GM21515 (cell line): ENCODE data around the gene ACRV1.

Experiments
- ATAC-seq: cut with Tn5 transposase; IDR thresholded peaks from one replicate; pipeline ENCODE4 v1.9.1; 2021; ENCODE audit not compliant: unreplicated experiment

Gene ACRV1

DNA sequence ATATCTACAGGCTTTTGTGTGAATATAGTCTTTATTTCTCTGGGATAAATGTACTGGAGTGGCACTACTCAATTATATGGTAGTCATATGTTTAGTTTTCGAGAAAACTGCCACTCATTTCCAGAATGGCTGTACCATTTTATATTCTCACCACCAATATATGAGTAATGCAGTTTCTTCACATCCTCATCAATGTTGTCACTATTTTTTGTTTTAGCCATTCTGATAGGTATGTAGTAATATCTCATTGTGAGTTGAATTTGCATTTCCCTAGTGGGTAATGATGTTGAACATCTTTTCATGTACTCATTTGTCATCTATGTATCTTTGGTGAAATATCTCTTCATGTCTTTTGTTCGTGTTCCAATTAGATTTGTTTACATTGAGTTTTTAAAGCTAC, 18.0 kb downstream of the ACRV1 start:
- no peak for ATAC-seq

DNA sequence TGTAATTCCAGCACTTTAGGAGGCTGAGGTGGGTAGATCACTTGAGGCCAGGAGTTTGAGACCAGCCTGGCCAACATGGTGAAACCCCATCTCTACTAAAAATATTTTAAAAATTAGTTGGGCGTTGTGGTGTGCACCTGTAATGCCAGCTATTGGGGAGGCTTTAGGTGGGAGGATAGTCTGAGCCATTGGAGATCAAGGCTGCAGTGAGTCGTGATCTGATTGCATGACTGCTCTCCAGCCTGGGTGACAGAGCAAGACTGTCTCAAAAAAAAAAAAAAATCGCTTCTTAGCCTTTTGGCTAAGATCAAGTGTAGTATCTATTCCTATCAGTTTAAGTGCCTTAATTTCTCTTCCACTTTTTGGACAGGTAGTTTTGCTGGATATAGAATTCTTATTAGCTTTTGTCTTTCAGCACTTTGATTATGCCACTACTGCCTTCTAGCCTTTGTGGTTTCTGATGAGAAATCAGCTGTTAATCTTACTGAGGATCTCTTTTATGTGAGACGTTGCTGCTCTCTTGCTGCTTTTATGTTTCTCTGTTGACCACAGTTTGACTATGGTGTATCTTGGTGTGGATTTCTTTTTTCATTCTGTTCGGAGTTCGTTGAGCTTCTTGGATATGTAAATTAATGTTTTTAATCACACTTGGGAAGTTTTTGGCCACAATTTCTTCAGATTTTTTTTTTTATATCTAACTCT, 31.0 kb downstream of the ACRV1 start:
- ATAC-seq = no peak

DNA sequence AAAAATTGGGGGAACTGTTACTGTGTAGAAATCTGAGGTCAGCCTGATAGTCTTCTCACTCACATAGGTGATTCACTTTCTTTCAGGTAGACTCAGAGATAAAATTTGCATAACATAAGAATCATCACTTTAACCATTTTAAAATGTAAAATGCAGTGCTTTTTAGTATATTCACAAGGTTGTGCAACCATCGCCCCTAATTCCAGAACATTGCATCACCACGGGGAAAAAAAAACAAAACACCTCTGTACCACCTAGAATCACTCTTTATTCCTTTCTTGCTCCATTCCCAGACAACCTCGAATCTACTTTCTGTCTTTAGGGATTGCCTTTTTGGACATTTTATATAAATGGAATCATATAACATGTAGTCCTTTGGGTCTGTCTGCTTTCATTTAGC, 34.8 kb downstream of the ACRV1 start:
- ATAC-seq = no peak

DNA sequence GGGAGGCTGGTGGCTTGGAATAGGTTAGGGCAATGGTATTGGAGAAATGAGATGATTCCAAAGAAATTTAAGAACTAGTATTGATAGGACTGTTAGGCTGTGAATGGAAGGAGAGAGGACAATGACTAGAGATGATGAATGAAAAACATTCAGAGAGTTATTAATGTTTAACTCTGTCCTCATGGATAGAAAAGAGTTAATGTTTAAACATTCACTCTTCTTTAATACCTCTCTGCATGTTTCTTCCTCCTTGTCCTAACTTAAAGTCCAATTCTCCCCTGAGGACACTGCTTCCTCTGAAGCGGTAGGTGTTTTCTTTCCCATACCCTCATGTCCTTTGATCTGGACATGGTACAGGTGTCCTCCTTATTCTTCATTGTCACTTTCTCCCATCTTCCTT, 42.3 kb downstream of the ACRV1 start:
- no peak for ATAC-seq

DNA sequence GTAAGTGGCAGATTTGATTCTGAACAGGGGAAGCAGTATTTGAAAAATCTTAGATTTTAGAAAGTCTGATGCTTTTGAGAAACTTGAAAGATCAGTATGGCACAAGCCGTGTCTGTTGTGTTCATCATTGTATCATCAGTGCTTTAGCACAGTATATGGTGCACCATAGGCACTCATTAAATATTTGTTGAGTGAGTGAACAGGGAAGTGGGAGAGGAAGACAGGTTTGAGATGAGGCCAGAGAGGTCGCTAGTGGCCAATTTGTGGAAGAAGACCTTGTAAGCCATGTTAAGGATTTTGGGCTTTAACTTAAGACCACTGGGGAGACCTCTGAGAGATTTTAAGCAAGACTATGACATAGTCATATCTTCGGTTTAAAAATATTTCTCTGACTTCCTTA, 42.8 kb downstream of the ACRV1 start:
- no peak for ATAC-seq

DNA sequence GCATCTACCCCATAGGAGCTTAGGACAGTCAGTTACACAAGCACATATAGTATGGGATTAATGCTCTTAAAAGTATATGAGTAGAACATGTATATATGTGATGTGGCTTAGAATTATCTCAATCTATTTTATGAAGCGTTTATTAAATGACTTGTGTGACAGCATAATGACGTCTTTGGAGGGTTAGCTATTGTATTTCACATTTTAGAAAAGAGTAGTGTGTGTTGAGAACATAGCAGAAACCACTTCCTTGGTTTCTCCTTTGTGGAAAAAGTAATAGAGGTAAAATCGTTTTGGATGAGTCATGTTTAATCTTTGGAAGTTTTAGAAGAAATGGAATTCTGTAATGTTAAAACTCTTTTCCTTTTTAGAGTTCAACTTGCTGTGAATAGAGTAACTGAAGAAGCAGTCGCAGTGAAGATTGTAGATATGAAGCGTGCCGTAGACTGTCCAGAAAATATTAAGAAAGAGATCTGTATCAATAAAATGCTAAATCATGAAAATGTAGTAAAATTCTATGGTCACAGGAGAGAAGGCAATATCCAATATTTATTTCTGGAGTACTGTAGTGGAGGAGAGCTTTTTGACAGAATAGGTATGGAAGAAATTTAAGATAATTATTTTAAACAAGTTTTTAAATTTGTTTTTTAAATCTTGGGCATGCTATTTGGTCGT, 53.3 kb downstream of the ACRV1 start:
- no peak for ATAC-seq

DNA sequence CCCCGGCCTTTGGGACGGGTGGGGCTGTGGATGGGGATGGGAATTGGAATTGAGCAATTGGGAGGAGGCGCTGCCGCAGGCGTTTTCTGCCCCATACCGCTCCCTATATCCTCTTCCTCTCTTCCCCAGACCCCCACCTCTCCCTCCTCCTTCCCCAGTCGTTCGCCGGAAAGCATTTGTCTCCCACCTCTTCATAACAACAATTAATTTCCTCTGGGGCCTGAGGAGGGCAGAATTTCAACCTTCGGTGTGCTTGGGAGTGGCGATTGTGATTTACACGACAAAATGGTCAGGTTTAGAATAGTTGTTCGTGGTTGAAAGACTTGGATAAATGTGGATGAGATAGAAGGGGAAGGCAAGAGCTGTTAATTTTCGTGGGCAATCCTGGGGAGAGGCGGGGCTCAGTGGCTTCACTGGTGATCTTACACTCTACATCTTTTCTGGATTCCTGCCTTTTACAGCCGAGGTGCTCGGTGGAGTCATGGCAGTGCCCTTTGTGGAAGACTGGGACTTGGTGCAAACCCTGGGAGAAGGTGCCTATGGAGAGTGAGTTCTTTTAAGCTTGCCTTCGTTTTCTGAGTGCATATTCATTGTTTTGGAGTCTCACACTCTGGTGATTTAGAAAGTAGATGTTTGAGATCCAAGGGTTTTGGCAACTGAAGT, 54.2 kb downstream of the ACRV1 start:
- peak; percentile 40 for ATAC-seq

DNA sequence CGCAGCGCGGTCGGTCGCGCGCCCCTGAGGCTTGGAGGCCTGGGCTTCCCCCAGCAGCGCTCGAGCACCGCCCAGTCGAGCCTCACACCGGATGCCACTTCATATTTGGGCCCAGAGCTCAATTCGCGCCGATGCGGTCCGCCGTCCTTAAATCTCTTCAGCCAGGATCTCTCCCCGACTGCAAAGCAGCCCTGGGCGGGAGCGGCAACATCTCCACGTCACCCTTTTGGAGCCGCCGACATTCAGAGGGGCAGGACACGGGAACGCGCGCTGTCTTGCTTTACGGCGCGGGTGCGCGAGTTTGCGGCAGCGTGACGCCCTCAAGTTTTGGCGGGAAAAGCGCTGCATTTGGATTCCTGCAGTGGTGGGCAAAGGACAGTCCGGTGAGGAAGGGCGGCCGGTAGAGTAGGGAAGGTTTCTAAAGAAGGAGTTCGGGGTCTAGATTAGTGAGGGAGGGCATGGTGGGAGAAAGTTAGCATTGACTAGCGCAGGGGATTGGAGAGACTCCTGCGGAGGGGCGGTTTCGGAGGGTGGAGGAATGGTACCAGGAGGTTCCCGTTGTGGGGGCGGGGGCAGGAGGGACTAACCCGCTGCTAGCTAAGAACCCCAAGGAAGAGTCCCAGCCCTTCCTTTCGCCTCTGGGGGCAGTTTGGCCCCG, 54.9 kb downstream of the ACRV1 start:
- peak; percentile 84 for ATAC-seq

DNA sequence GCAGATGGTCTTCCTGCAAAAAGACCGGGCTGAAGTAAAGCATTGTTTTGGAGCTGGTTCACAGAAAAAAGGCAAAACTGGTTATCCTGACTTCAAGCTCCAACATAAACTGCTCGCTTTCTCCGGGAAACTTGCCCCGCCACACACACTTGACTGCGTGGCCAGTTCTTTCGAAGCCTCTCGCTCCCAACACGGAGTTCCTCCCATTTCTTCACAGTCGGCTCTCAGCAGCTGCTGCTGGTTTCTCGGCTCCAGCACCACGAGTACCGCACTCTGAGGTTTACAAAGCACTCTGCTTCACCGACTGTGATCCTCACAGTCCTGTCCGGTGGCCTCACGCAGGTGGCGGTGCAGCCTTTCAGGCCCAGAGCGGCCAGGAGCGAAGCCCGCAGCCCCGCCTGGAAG, 55.4 kb downstream of the ACRV1 start:
- peak; percentile 31 for ATAC-seq

DNA sequence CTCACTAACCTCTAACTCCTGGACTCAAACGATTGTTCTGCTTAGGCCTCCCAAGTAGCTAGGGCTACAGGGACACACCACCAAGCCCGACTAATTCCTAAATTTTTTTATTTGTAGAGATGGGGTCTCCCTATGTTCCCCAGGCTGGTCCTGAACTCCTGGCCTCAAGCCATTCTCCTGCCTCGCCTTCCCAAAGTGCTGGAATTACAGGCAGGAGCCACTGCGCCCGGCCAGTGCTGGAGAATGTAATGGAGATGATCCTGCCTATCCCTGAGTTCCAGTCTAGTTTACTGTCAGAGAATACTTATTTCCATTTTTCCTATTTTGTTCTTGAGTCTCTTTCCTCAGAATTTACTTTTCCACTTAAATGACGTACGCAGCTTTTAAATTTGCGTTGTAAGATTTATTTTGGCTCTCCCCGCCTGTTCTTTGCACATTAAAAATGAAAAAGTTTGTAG, 55.9 kb downstream of the ACRV1 start, which contains the start of gene CHEK1:
Gene CHEK1, plus strand, starts transcription at position 408 of the 458 bp plus-strand sequence. CDS start 1,606 bp downstream, outside the sequence.
- ATAC-seq = no peak

DNA sequence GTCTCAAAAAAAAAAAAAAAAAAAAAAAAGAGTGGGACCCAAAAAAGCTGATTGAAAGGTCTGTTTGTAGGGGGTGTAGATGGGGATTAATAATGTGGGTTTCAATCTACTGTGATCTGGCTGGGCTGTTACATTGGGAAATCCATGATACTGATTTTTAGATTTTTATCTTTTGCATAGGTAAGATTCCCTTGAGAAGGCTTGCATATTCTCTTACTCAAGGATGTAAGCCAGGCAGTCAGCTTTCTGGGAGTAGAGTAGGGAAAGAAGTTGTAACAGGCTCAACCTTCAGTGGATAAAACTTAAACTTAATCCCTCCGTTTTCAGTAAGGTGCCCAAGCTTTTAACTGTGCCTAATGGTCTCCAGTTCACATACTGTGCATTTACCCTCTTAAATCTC, 57.6 kb downstream of the ACRV1 start:
- no peak for ATAC-seq

DNA sequence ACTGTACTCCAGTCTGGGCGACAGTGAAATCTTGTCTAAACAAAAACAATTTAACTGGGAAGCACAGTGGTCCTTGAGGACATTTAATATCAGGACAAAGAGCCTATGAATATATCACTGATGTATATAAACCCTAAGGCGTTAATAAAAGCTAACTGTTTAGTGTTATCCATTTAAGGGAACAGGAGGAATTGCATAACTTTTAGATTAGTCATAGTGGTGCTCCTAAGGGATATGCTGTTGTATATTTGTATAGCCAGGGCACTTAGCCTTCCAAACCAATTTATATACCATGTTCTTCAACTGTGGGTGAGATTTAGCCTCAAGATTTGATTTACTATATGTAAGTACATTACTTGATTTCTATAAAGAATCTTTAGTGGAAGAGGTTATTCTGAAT, 58.7 kb downstream of the ACRV1 start:
- no peak for ATAC-seq
